ENCODE measurements around the gene FER1L5.

DNA sequence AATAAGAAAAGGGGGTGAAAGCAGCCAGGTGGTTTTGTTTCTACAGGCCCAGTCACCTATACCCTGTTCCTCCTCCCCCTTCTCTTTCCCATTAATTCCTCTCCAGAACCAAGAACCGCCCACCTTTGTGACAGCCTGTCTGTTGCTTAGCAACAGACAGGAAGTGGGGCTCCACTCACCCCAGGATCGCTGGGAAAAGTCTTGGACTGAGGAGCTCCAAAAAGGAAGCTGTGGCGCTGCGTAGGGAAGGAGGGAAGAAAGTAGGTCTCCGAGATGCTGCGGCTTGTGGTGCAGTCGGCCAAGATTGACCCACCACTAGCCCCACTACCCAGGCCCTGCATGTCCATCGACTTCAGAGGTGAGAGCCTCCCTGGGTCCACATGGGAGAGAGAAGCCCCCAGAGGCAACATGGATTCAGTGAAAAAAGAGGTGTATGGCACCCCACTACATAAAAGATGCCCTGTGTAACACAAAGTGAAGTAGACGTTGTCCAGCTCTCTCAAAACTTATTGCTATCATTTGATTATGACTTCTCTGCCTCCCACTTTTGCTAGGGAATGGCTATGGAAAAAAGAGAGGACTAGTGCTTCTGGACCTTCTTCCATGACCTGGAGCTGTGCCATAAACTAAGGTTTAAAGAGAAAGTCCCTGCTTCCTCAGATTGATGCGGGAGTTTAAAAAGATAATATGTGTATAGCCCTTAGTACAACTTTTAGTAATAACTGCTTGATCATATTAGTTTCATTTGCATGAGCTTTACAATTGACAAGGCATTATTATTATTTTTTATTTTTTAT is at the start of gene FER1L5:
- TF ChIP-seq, protein P1, sequence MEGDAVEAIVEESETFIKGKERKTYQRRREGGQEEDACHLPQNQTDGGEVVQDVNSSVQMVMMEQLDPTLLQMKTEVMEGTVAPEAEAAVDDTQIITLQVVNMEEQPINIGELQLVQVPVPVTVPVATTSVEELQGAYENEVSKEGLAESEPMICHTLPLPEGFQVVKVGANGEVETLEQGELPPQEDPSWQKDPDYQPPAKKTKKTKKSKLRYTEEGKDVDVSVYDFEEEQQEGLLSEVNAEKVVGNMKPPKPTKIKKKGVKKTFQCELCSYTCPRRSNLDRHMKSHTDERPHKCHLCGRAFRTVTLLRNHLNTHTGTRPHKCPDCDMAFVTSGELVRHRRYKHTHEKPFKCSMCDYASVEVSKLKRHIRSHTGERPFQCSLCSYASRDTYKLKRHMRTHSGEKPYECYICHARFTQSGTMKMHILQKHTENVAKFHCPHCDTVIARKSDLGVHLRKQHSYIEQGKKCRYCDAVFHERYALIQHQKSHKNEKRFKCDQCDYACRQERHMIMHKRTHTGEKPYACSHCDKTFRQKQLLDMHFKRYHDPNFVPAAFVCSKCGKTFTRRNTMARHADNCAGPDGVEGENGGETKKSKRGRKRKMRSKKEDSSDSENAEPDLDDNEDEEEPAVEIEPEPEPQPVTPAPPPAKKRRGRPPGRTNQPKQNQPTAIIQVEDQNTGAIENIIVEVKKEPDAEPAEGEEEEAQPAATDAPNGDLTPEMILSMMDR (IDR thresholded peaks at IDR 0.05): no peak
- no peak for TF ChIP-seq EP300 (IDR thresholded peaks at IDR 0.05)
- no peak for TF ChIP-seq POLR2A (IDR thresholded peaks at IDR 0.05)
- no peak for TF ChIP-seq POLR2AphosphoS5 (IDR thresholded peaks at IDR 0.05)
